ENCODE data around the gene FOXN1.

DNA sequence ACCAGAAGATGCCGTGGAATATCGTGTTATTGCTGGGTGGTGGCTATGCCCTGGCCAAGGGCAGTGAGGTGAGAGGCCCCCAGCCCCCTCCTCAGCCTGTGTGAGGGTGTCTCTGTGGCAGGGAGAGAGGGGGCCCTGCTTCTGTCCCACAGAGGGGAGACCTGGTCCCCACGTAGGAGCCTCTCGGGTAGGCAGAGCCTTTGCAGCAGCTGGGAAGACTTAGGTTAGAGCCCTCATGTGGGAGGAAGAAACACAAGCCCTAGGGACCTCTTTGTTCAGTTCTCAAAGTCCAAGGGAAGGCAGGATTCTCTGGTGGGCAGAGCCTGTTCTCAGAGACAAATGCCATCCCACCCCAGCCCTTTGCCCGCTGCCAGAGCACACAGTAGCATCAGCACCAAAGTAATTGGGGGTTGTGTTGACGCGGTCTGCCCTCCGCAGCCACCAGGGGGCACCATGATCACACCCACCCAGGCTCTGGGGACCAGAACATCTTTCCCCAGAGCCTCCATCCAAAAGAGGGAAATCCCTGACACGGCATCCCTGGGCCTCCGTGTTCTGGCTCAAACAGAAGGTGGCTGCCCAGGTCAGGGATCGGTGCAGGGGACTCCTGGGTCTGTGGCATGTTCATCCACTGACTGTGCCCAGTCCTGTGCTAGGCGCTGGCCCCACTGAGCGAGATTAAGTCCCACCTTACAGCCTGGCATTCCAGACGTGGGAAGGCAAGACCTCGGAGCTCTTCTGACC is 11.5 kb upstream of the FOXN1 start:
- TF ChIP-seq POLR2AphosphoS5 (IDR thresholded peaks at IDR 0.05; ENCODE audit: borderline replicate concordance, low read depth, low read length) (no peak), FOXP2 (optimal IDR thresholded peaks at IDR 0.05; ENCODE audit: control extremely low read depth, extremely low read length, insufficient read depth) (no peak)

Data from SK-N-MC (cell line).